Activated CD8-positive, alpha-beta memory T cell treated with anti-CD3 and anti-CD28 coated beads for 1 hour (primary cell): ENCODE results near the gene RASGRF1.
"Not testable (repeated sequence)": the region's sequence is repeated elsewhere in the genome, so short reads cannot be mapped to it uniquely, and the experiment has no call there.

Experiments
- DNase-seq, 2 donors: peaks; one replicate each; pipeline ENCODE4 v3.0.0-alpha.2; 2020; ENCODE audit warnings: low read depth in 1 of 2; ENCODE audit errors: extremely low read depth in 1 of 2

Gene RASGRF1

GRCh38 chr15:79041601-79042168 lies 48.9 kb downstream of the RASGRF1 start:
- DNase-seq = no peak

- no peak for DNase-seq
Measured at GRCh38 chr15:79037848-79038247, 52.7 kb downstream of the RASGRF1 start.

GRCh38 chr15:79036323-79036722 lies 54.3 kb downstream of the RASGRF1 start:
- no peak for DNase-seq

GRCh38 chr15:79035814-79036213 lies 54.8 kb downstream of the RASGRF1 start:
- DNase-seq = no peak

GRCh38 chr15:79035111-79035601 lies 55.4 kb downstream of the RASGRF1 start:
- DNase-seq = no peak

GRCh38 chr15:79034284-79034683 lies 56.3 kb downstream of the RASGRF1 start:
- DNase-seq = no peak

- DNase-seq = no peak
Measured at GRCh38 chr15:79032656-79033055, 57.9 kb downstream of the RASGRF1 start.

- no peak for DNase-seq
Measured at GRCh38 chr15:79031821-79032220, 58.8 kb downstream of the RASGRF1 start.

- DNase-seq = no peak
Measured at GRCh38 chr15:79031201-79031600, 59.4 kb downstream of the RASGRF1 start.

- DNase-seq = no peak
Measured at GRCh38 chr15:79030470-79030869, 60.1 kb downstream of the RASGRF1 start.

- no peak for DNase-seq
Measured at GRCh38 chr15:79028411-79028964, 62.1 kb downstream of the RASGRF1 start.

GRCh38 chr15:79027532-79028410 lies 62.8 kb downstream of the RASGRF1 start:
- no peak for DNase-seq

- DNase-seq = no peak
Measured at GRCh38 chr15:79025802-79026201, 64.8 kb downstream of the RASGRF1 start.

GRCh38 chr15:79025201-79025600 lies 65.4 kb downstream of the RASGRF1 start:
- DNase-seq = no peak

GRCh38 chr15:79024493-79024892 lies 66.1 kb downstream of the RASGRF1 start:
- DNase-seq = not testable (repeated sequence)

GRCh38 chr15:79023918-79024317 lies 66.7 kb downstream of the RASGRF1 start:
- no peak for DNase-seq

GRCh38 chr15:79023546-79023890 lies 67.1 kb downstream of the RASGRF1 start:
- no peak for DNase-seq

- DNase-seq = no peak
Measured at GRCh38 chr15:79018960-79019359, 71.6 kb downstream of the RASGRF1 start.

- DNase-seq = no peak
Measured at GRCh38 chr15:79017953-79018352, 72.6 kb downstream of the RASGRF1 start.

- DNase-seq = no peak
Measured at GRCh38 chr15:79016527-79017170, 73.9 kb downstream of the RASGRF1 start.

GRCh38 chr15:79015416-79015815 lies 75.2 kb downstream of the RASGRF1 start:
- DNase-seq = no peak

- no peak for DNase-seq
Measured at GRCh38 chr15:79010278-79010677, 80.3 kb downstream of the RASGRF1 start.
